Activated CD4-positive, alpha-beta T cell treated with anti-CD3 and anti-CD28 coated beads, Interleukin-2, amount 10 ng/mL, durations not matched to agents 7 days and 5 days (primary cell): ENCODE data around the gene CELSR1. TPM values are rescaled to one million over a fixed set of nuclear protein-coding genes. Genes with fewer than 3 reads are reported as not detected.

Experiments
- CTCF ChIA-PET: fragments of 350-600 bp; sonication (Branson Sonifier 250); formaldehyde crosslinking; loops from one replicate; lab custom pipeline; 2021; ENCODE audit warnings: antibody characterized with exemption; lab: Charles Lee
- POLR2A ChIA-PET: fragments of 350-600 bp; sonication (Branson Sonifier 250); formaldehyde crosslinking; loops from one replicate; lab custom pipeline; 2021; ENCODE audit warnings: antibody characterized with exemption; lab: Charles Lee
- DNase-seq: peaks from one replicate; pipeline ENCODE4 v3.0.0-alpha.2; 2020
- H3K27ac Mint-ChIP-seq: one replicate; pipeline ENCODE4 v1.8.0; 2021; ENCODE audit warnings: mild to moderate bottlenecking, moderate library complexity, mixed read lengths
- H3K27me3 Mint-ChIP-seq: one replicate; pipeline ENCODE4 v1.8.0; 2021; ENCODE audit warnings: mixed read lengths
- H3K36me3 Mint-ChIP-seq: one replicate; pipeline ENCODE4 v1.8.0; 2021; ENCODE audit warnings: low read depth, mixed read lengths
- H3K4me1 Mint-ChIP-seq: one replicate; pipeline ENCODE4 v1.8.0; 2021; ENCODE audit warnings: mixed read lengths
- H3K4me3 Mint-ChIP-seq: one replicate; pipeline ENCODE4 v1.8.0; 2021; ENCODE audit warnings: mild to moderate bottlenecking, moderate library complexity, mixed read lengths
- H3K9me3 Mint-ChIP-seq: one replicate; pipeline ENCODE4 v1.8.0; 2021; ENCODE audit warnings: mixed read lengths
- total RNA-seq, 2 experiments: library from RNA; stranded (reverse); gene quantifications; one replicate each; pipeline ENCODE4 v1.2.3, GENCODE V29; 2021

Gene CELSR1
- total RNA-seq, 2 experiments from 2014 or later = 0.20 to 0.23 TPM

GRCh38 chr22:46312056-46312455 lies 225.4 kb downstream of the CELSR1 start:
- H3K4me3 Mint-ChIP-seq = no peak overlapping the region
- H3K4me1 Mint-ChIP-seq = peaks cover 10% of the 10 kb centered on the region
- DNase-seq = no peak
- H3K27me3 Mint-ChIP-seq = no peaks in the 10 kb centered on the region
- ChIA-PET POLR2A (interaction anchor here (0.7 kb wide), 1 partner anchor 117 kb away, joined by 3 read pairs; no protein-coding TSS in a partner anchor), CTCF (interaction anchor here (1.3 to 2.1 kb wide), 3 partner anchors 191 to 278 kb away, joined by 3 to 8 read pairs (median 6); no protein-coding TSS in a partner anchor)
- no peak overlapping the region for H3K27ac Mint-ChIP-seq
- H3K36me3 Mint-ChIP-seq = peaks cover 63% of the 10 kb centered on the region
- no peaks in the 10 kb centered on the region for H3K9me3 Mint-ChIP-seq

Other genes starting within 250 kb of the CELSR1 start
- 100 to 1,000 TPM in 1 of 2 experiments, 10 to 100 TPM in 1; 96.4 to 103 TPM for gene GTSE1, start 240.8 kb downstream of the CELSR1 start, total RNA-seq
- 10 to 100 TPM; 74.3 to 74.4 TPM for gene TRMU, start 201.9 kb downstream of the CELSR1 start, total RNA-seq
- 10 to 100 TPM; 40.8 to 43.2 TPM for gene GRAMD4, start 82.8 kb upstream of the CELSR1 start, total RNA-seq
- gene CERK, start 200.6 kb upstream of the CELSR1 start, total RNA-seq = 10 to 100 TPM; 41.8 to 47.1 TPM
- 10 to 100 TPM; 34.1 to 39.2 TPM for gene TBC1D22A, start 225.0 kb upstream of the CELSR1 start, total RNA-seq